ENCODE data around the gene SCN1A.

DNA sequence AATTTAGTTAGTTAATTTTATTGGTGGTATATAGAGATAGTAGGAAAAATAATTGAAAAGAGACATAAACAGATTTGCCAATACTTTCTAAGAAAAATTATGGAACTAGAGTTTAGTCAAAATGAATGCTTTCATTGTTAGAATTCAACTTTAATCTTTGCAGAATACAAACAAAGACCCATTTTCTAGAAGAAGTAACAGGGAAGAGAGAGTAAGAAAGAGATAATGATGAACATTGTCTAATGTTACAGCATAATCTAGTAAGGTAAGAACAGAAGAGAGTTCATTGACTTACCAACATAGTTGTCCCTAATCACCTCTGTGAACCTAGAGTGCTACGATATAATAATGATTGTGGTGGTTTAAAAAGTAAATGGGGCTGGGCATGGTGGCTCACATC lies 23.7 kb downstream of the SCN1A start:
- TF ChIP-seq POLR2A (IDR thresholded peaks at IDR 0.05; ENCODE audit: low read depth, low read length) (no peak), TAF1 (IDR thresholded peaks at IDR 0.05; ENCODE audit: borderline replicate concordance, low read depth, low read length) (no peak)
